Femur (tissue), 1 donor: ENCODE measurements around the gene DUSP10.

Experiments
- DNase-seq: peaks from one replicate; pipeline ENCODE4 v3.0.0-alpha.2; 2017

Gene DUSP10

DNA sequence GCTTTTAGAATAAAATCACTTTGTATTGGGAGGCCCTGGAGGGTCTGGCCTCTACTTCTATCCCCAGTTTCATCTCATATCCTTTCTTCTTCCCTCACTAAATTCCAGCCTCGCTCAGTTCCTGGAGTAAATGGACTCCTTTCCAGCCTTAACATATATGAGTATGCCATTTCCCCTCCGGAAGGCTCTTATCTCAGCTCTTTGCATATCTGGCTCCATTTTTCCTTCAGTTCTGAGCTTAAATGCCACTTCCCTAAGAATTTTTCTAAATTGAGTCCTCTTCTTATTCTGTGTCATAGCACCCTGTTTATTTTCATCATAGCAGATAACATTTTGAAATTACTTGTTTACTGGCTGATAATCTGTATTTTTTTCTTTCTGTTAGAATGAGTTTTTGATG is 20.2 kb upstream of the DUSP10 start:
- DNase-seq = no peak

DNA sequence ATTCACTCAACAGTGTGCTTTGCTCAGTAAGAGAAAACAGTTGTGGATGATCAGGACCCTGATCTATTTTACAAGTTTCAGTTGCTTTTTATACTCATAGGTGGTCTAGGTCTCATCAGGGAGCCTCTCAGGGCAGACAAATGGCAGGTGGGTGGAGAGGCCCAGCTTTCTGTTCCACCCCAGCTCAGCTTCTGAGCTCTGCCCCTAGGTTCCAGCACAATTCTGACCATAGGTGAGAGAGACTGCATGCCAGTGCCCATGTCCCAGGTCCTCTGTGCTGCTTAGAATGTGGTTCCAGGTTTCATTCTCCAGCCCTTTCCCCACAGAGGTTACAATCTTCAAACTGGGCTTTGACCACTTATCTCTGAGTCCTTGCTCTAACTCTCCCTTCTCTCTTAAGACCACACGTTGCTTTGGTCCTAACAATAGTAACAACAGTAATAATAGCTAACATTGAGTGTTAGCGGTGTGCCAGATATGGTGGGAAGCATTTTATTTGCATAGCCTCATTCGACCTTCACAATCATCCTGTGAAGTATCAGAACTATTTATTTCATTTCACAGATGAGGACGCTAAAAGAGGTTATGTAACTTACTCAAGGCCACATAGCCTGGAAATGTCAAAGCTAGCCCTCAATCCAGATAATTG is 19.6 kb upstream of the DUSP10 start:
- no peak for DNase-seq

DNA sequence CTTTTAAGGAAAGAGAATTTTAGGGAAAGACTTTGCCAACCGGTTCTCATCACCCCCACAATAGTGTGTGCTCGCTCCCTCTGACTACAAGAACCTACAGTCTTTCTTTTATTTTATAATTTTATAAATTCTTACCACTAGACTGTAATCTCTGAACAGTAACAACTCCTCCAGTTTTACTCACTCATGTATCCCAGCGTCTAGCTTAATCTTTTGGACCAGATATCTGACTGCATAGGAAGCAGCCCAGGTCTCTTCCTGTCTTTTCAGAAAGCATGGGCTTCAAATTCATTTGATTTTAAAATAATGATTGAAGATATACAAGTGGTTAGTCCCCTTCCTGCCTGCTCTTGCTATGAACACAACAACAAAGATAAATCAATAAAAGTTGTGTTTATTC is 19.0 kb upstream of the DUSP10 start:
- DNase-seq = no peak

DNA sequence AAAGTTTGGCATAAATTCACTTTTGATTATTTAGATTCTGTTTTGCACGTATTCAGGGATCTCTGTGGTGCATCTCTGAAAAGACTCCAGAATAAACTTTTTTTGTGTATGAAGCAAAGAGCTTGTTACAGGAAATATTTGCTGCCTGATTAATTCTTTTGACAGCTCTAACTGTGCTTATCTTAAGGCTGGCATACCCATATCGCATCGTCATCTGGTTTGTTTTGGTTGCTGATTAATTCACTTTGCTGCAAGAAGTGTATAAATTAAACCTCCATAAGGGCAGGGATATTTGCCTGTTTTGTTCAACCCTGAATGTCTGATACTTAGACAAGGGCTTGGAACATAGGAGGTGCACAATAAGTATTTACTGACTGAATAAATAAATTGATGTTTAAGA is 17.5 kb upstream of the DUSP10 start:
- DNase-seq = no peak

DNA sequence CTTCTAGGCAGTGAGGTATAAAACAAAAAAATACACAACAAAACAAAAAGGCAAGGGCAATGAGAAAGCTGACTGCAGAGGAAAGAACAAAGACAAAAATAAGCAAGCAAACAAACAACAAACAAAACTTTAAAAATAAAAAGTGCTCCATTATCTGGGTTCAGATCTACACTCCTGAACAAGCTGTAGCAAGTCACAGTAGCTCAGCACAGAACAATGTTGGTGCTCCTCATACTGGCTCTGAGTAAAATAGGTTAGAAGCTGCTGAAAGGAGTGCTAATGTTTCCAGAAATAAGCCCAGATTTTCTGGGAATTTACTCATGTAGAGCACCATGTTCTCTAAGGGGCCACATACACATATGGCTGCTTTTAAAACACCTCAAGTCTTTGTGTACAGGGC is 16.6 kb upstream of the DUSP10 start:
- no peak for DNase-seq

DNA sequence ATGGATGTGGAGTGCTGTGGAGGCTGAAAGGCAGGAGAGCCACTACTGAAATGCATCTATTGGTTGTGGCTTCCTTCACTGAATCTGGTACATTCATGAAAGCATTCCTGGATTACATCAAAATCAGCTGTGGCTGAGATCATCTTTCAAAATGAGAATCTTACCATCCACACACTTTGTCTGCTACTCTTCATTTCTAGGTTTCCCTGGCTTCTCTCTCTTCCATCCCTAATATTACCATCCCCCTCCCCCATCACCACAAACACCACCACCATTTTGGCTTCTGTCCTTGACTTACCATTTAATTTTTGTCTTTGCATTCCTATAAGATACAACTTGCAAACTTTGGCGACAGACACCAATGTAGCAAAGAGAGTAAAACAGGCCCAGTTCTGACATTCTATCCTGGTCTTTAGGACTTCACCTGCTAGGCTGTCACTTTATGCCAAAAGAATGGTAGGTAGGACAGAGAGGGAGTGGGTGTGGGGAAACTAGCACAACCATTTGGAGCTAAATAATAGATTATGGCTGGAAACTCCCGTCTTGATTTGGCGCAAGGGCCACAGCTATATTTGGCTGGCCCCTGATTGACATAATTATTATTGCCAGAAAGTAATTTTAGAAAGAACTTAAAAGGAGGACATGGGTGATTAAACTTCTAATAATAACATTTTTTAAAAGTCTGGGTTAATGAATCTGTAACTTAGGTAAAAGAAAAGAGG is 15.1 kb upstream of the DUSP10 start:
- no peak for DNase-seq

DNA sequence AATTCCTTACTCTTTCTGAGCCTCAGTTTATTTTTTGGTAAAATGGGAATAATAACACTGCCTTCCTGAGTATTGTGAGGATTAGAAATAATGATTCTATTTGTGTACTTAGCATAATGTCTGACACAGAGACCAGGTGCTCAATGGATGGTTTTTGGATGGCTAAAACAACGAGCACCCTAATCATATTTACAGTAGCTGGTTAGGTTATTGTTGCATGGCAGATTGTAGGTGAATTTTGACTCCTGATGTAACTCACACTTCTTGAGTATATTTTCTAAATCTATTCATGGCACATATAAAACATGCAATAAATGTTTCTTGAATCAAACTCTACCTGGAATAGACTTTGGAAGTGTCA is 11.9 kb upstream of the DUSP10 start:
- no peak for DNase-seq

DNA sequence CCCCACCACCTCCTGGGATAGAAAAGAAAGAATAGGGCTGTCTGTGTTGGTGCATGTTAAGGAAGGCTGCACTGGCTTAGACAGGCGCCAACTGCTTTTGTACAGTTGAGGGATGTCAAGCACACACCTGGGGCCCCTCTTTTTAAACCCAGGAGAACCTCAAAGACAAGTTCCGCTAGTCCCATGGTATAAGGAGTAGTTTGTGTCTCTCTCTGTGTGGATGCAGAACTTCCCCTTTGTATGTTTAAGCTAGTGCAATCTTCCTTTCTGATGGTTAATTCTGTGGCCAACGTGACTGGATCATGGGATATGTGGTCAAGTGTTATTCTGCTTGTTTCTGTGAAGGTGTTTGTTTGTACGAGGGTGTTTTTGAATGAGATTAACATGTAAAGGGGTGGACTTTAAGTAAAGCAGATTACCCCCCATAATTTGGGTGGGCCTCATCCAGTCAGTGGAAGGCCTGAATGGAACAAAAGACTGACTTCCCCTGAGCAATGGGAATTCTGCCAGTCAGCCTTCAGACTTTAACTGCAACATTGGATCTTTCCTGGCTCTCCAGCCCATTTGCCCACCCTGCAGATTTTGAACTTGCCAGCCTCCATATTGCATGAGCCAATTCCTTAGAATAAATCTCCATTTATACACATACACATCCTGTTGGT is 9.5 kb upstream of the DUSP10 start:
- DNase-seq = no peak

DNA sequence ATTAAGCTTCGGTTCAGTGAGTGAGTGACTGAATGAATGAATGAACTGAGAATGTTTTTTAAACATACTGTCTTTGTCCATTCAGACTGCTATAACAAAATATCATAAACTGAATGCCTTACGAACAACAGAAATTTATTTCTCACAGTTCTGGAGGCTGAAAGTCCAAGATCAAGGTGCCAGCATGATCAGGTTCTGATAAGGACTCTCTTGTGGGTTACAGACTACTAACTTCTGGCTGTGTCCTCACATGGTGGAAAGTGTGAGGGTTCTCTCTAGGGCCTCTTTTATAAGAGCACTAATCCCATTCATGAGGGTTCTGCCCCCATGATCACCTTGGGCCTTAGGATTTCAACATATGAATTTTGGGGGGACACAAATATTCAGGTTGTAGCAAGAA is 7.1 kb upstream of the DUSP10 start:
- no peak for DNase-seq

DNA sequence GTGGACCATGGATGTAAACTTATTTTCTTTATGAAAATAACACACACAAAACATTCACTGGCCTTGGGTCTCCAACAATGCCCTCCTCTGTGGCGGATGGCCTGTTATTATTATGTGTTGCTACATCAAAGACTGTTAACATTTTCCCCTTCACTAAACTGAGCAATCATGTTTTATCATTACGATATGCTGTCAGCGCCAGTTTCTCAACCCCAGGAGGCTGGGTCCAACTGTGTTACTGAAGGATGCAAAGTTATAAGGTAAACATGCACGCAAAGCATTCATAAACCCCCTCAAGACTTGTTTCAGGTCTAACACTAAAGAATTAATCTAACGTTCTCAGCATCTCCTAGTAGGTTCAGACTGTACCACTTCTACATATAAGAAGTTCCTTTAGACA is 6.0 kb upstream of the DUSP10 start:
- DNase-seq = no peak

DNA sequence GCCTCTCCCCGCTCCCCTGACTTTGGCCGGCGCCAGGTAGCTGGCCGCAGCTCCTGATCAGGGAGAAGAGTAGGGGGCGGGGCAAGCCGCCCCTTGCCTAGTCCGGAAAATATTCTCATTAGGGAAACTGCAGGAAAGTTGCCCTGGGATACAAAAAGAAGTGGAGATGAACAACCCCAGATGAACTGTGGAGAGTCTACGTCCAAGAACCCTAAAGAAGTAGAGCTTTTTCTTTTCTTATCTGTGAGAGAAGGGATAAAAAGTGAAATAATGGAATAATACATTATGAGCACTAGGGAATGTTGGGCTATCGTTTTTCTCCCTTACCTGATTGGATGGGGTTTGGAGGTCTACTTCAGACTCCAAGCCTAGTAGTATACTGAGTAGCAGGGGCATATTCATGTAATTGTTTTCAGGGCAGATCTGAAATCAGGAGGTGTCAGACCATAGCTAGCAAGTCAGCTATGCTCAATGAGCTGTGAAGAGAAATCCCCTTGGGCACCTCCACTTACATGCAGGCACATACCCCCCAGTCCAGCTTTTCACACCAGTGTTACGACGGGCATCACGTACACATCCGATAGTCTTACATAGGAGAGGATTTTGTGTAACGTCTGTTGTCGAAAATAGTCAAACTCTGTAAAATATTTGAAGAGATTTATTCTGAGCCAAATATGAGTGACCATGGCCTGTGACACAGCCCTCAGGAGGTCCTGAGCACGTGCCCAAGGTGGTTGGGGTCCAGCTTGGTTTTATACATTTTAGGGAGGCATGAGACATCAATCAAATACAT is 1.7 kb upstream of the DUSP10 start:
- peak; percentile 85 for DNase-seq

DNA sequence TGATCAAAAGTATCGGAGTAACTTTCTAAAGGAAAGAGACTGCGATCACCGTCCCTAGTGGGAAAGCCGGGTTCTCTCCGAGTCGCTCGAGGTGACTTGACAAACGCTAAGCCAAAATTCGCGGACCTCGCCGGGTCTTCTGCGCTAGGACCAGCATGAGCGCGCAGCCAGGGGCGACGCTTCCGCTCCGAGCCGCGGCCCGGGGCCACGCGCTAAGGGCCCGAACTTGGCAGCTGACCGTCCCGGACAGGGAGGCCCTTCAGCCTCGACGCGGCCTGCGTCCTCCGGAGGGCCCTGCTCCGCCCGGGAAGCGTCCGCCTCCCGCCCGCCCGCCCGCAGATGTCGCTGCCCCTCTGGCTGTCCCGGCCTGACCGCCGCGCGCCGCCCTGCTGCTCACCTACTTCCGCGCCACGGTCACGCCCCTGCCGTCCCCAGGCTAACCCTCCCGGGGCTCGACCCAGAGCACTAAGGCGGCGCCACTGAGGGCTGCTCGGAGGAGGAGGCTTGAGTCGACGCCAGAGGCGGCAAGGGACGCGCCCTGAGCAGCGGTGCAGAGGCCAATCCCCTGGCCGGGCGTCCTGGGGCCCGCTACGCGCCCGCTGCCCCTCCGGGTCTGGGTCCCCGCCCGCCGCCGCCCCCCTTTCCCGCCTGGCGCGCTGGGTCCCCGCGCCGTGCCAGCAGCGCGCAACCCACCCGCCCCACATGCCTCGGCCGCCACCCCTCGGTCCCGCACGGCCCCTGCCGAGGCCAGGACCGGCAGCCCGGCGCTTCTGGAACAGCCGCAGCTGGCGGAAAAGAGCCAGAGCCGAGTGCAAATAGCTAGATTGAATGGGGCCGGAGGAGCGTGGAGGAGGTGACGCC is 896 bp upstream of the DUSP10 start:
- DNase-seq = peak; percentile 88

DNA sequence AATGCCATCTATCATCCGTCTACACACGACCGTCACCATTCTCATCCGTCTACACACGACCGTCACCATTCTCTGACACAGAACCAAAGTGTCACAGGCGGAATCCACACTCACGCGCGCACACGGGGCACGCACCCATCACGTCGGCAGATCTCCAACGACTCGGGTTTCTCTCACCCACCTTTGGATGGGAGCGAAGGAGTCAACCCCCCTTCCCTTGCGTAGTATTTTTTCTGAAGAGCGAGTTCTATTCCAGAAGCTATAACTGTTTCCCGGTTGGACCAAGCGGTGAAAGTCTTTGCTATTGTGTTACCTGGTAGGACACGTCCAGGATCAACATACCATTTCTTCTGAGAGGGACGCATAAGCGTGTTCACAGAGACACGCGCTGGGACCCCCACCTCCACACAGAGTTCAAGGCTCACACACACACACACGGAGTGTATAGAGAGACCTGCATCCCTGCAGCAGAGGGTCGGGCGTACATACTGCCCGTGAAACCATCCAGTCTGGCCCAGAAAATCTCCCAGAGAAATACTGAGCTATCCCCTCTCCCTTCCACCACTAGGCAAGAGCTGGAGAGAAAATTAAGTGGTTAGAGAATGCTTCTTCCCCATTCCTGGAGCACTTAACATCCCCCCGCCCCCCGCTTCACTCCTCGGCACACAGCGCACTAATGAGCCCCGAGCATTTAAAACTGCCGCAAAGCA is 741 bp downstream of the DUSP10 start:
- peak; percentile 63 for DNase-seq

DNA sequence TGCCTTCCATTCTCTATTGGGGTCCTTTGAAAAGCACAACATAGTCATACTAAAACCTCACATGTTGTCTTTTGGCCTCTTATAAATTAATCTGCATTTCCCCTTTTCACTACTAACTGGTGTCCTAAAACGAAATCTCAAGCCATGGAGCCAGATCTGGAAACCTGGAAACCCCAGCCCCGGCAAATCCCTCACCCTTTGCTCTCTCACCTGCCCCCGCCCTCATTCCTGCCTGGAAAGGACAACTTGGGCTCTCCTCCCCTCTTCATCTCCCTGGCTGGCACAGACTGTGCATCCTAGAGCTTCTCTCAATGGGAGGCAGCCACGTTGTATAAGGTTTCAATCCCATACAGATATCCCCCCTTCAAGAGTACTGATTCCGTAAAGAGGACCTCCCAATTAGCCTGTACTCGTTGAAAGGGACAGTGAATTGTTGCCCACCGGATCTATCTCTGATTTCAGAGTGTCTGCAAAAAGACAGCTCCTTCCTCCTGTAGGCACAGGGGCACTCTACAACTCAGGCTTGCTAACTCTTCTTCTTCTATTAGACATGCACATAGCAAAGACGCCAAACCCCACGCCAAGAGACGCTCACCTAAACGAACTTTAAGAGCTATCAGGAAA is 1.4 kb downstream of the DUSP10 start:
- DNase-seq = no peak

DNA sequence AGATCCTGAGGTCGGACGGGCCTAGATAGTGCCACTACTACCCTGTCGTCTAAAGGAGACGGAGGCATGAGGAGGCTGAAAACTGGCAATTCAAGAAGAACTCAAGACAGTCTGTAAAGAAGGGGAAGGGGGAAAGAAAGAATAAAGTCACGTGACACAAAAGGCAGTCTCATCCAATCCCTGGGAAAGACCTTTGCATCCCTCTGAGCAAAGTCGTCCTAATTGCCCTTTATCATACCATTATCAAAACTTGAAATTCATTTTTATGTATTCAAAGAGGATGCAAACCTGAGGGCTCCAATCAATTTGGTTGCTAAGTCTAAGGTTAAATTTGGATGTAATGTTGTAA is 2.2 kb downstream of the DUSP10 start:
- no peak for DNase-seq

DNA sequence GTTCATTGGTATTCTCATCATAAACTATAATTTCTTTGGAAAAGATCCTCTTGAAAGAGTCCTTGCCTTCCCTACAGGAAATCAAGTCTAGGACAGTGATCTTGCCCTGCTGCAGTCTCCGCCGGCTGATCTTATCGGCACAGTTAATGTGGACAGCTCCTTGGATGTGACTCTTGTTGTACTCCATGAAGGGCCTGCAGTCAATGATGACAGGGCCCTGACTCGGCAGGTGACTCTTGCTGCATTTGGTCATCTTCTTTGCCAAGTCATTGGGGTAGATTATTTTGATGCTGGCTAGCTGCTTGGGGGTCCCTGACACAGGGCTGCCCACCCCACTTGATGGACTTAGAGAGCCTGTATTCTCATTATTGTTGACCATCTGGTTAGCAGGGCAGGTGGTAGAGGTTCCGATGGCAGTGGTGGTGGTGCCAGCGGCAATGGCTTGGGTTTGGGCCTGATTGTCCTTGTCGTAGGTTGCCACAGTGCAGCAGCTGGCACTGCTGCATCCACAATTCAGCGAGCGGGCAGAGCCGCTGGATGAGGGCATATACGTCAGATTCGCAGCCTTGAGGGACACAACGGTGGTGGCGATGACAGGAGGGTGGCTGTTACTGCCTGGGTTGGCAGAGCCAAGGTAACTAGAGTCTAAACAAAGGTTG is 2.7 kb downstream of the DUSP10 start:
- DNase-seq = no peak

DNA sequence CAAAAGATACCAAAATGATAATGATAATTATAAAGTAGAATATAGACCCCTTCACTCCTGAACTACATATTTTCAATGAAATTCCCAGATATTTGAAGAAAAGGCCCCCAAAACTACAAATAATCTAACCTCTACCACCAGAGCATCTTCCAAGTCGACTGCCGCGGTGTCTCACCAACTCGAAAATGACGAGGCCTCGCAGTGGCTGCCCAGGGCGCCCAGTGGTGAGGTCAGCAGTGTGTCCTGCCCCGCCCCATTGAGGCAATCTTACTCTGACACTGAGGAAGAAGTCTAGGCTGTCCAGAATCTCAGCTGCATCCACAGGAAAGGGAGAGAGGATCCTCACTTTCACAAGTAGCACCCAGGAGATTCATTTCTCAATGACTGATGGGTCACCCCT is 5.2 kb downstream of the DUSP10 start:
- DNase-seq = no peak

DNA sequence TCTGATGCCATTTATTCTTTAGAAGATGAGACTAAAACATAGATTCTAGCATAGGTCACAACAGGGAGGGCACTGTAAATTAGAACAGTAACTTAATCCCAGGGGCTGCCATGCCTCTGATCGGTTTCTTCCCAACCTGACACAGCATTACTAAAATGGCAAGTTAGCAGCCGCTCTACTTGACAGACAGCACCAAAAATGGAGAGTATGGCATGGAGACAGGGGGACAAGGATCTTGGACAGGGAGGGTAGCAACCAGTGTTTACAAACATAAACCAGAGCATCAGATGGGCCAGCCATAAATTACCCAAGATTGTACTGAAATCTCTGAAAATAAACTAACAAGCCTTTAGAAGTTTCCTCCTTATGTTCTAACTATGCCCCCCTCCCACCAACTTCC is 5.9 kb downstream of the DUSP10 start:
- DNase-seq = no peak

DNA sequence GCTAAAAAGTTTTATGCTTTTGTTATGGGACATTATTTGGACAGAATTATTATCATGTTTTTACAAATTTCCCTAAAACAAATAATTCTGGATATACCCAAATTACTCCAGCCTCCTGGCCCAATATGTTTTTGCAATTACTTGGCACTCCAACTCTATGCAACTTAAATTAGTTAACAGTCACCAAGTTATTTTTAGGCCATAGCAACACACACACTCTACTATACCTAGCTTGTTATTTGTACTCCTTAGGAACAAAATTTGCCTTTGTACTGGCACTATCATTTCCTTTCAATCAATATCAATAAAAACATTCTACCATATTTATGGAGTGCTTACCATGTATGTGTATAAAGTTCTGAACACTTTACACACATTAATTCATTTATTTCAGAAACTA is 7.7 kb downstream of the DUSP10 start:
- DNase-seq = no peak

DNA sequence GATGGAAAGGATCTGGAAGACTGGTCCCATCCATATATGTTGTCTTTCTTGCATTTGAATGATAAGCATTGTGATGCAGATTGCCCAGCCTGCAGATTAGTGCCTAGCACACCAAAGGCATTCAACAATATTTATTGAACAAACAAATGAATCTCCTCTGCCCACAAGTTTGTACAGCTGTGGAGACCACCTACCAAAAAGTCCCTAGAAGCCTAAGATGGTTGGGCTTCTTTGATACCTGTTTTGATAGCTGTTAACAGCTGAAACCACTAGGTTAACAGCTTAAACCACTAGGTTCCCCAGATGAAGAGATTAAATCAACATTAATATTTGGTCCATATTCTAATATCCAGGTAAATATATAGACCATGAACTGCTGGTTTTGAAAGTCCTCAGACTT is 9.8 kb downstream of the DUSP10 start:
- no peak for DNase-seq

DNA sequence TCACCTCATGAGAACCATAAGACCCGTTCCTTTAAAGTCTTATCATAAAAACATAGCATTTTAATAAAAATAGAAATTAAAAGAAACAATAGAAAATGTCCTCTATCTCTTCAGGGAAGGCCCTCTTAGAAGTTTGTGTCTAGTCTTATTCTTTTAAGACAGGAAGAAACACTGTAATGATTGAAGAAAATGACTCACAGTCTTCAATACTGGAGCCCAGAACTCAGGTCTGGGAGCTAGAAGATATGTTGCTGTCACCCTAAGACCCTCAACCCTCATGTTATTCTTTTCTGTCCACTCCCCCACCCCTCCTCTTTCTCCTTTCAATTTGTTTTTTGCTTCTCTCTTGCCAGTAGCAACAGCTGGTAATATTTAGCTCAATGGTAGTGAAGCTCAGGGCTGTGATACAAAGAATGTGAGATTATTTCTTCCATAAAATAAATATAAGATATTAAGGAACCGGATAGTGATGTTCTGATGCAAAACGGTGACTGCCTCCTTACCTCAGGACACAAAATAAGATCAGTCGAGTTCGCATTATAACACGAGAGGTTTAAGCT is 12.0 kb downstream of the DUSP10 start:
- no peak for DNase-seq
